Right lobe of liver (tissue), 4 donors: Measurements from ENCODE around the gene ADCK2.

Experiments used
- POLR2A ChIP-seq: fragments of 450-650 bp; IDR thresholded peaks from one replicate; pipeline ENCODE4 v1.6.1; 2017; ENCODE audit warnings: antibody characterized with exemption, mild to moderate bottlenecking
- TF ChIP-seq, protein P1 (sequence below), 4 donors: fragments of 200-600 bp in 3 of 4; fragments of 450-650 bp in 1 of 4; IDR thresholded peaks; one replicate each; pipeline versions ENCODE4 v1.5.1 to v1.8.0; 2016 to 2022; ENCODE audit warnings: antibody characterized with exemption in 4 of 4, mild to moderate bottlenecking in 2 of 4
- donor health status: DM: no; HTN: no; CAD: no.
- donor health status: DM: no; HTN: no; CAD: no.
- donor health status: DM: no; HTN: yes; CAD: no.

DNA sequence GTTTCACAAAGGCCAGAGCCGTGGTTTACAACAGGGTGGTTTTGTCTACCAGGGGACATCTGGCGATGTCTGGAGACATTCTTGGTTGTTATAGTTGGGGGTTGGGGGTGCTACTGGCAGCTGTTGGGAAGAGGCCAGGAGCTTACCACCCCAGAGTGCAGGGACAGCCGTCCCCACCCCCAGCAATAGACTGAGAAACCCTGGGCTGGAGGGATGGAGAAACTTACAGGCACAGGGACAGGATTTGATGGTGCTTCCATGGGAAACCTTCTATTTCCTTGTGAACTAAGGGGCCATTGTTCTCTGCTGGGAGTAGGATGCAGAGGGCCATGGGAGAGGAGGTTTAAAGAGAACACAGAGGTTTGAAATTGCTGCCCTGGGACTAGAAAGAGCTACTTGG is 10.9 kb downstream of the ADCK2 start:
- TF ChIP-seq, protein P1, sequence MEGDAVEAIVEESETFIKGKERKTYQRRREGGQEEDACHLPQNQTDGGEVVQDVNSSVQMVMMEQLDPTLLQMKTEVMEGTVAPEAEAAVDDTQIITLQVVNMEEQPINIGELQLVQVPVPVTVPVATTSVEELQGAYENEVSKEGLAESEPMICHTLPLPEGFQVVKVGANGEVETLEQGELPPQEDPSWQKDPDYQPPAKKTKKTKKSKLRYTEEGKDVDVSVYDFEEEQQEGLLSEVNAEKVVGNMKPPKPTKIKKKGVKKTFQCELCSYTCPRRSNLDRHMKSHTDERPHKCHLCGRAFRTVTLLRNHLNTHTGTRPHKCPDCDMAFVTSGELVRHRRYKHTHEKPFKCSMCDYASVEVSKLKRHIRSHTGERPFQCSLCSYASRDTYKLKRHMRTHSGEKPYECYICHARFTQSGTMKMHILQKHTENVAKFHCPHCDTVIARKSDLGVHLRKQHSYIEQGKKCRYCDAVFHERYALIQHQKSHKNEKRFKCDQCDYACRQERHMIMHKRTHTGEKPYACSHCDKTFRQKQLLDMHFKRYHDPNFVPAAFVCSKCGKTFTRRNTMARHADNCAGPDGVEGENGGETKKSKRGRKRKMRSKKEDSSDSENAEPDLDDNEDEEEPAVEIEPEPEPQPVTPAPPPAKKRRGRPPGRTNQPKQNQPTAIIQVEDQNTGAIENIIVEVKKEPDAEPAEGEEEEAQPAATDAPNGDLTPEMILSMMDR (IDR thresholded peaks at IDR 0.05), result no peak
- no peak for TF ChIP-seq POLR2A
